C4-2B (cell line): ENCODE results near the gene MACROD1.

Source experiments
- ZFX ChIP-seq: fragments of 450-650 bp; IDR thresholded peaks from 2 replicates; pipeline ENCODE4 v1.6.1; 2017
- TF ChIP-seq, protein P1 (sequence below): fragments of 450-650 bp; conservative IDR thresholded peaks from 2 replicates; pipeline ENCODE4 v1.5.1; 2017; ENCODE audit warnings: mild to moderate bottlenecking

GRCh38 chr11:64170419-64170818 is 4.5 kb upstream of the MACROD1 start:
- TF ChIP-seq, protein P1, sequence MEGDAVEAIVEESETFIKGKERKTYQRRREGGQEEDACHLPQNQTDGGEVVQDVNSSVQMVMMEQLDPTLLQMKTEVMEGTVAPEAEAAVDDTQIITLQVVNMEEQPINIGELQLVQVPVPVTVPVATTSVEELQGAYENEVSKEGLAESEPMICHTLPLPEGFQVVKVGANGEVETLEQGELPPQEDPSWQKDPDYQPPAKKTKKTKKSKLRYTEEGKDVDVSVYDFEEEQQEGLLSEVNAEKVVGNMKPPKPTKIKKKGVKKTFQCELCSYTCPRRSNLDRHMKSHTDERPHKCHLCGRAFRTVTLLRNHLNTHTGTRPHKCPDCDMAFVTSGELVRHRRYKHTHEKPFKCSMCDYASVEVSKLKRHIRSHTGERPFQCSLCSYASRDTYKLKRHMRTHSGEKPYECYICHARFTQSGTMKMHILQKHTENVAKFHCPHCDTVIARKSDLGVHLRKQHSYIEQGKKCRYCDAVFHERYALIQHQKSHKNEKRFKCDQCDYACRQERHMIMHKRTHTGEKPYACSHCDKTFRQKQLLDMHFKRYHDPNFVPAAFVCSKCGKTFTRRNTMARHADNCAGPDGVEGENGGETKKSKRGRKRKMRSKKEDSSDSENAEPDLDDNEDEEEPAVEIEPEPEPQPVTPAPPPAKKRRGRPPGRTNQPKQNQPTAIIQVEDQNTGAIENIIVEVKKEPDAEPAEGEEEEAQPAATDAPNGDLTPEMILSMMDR, result no peak
- no peak for TF ChIP-seq ZFX
